ENCODE measurements around the gene JMJD6. TPM values are rescaled to one million over a fixed set of nuclear protein-coding genes. Genes with fewer than 3 reads are reported as not detected.

JMJD6 gene
- total and polyA plus RNA-seq, 9 of the 15 experiments (the other 6 are each of a cell fraction or from before 2014, with no cell fraction given), result 2.5 to 52.3 (median 36.3) TPM

DNA sequence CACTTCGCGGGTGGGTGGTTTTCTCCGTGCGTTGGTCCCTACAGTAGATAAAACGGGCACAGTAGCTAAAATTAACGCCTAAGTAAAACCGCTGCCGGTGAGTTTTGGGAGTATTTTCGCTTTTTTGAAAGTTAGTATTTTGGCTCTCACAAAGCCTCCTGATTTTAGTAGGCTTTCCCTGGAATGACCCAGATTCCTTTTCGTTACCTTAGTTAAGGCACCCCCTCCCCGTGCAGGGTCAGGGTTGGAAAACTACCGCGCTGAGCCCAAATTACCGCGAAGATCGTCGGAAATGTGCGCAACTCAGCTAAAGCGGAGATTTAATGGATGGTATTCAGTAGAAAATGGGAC, 54.5 kb downstream of the JMJD6 start (continued):
- TF ChIP-seq, protein P1, sequence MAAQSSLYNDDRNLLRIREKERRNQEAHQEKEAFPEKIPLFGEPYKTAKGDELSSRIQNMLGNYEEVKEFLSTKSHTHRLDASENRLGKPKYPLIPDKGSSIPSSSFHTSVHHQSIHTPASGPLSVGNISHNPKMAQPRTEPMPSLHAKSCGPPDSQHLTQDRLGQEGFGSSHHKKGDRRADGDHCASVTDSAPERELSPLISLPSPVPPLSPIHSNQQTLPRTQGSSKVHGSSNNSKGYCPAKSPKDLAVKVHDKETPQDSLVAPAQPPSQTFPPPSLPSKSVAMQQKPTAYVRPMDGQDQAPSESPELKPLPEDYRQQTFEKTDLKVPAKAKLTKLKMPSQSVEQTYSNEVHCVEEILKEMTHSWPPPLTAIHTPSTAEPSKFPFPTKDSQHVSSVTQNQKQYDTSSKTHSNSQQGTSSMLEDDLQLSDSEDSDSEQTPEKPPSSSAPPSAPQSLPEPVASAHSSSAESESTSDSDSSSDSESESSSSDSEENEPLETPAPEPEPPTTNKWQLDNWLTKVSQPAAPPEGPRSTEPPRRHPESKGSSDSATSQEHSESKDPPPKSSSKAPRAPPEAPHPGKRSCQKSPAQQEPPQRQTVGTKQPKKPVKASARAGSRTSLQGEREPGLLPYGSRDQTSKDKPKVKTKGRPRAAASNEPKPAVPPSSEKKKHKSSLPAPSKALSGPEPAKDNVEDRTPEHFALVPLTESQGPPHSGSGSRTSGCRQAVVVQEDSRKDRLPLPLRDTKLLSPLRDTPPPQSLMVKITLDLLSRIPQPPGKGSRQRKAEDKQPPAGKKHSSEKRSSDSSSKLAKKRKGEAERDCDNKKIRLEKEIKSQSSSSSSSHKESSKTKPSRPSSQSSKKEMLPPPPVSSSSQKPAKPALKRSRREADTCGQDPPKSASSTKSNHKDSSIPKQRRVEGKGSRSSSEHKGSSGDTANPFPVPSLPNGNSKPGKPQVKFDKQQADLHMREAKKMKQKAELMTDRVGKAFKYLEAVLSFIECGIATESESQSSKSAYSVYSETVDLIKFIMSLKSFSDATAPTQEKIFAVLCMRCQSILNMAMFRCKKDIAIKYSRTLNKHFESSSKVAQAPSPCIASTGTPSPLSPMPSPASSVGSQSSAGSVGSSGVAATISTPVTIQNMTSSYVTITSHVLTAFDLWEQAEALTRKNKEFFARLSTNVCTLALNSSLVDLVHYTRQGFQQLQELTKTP (IDR thresholded peaks at IDR 0.05; ENCODE audit: low read depth in 1 of 2, partially characterized antibody in 2 of 2), result peak in 1 of 2 experiments; percentile 29
- peak; percentile 47 for TF ChIP-seq KDM5B (IDR thresholded peaks at IDR 0.05; ENCODE audit: insufficient replicate concordance, low read depth, low read length)
- TF ChIP-seq ETV1 (tag; conservative IDR thresholded peaks at IDR 0.05; ENCODE audit: low read depth), result peak; percentile 52; the same call in 1 of the 2 replicates
- TF ChIP-seq CBX3 (IDR thresholded peaks at IDR 0.05; ENCODE audit: borderline replicate concordance in 1 of 2, low read length in 2 of 2), result no peak
- no peak for TF ChIP-seq CBFA2T3 (IDR thresholded peaks at IDR 0.05)
- no peak for TF ChIP-seq ZNF583 (CRISPR knock-in tag; IDR thresholded peaks at IDR 0.05)
- peak; percentile 83 for TF ChIP-seq GABPA (tag; conservative IDR thresholded peaks at IDR 0.05; ENCODE audit: low read depth)
- no peak for TF ChIP-seq NFXL1 (CRISPR knock-in tag; IDR thresholded peaks at IDR 0.05)
- TF ChIP-seq PHF8 (IDR thresholded peaks at IDR 0.05; ENCODE audit: borderline replicate concordance, low read length), result peak; percentile 53
- TF ChIP-seq PML (IDR thresholded peaks at IDR 0.05; ENCODE audit: low read length), result peak; percentile 49; the same call in 1 of the 2 replicates
- TF ChIP-seq, protein P2, sequence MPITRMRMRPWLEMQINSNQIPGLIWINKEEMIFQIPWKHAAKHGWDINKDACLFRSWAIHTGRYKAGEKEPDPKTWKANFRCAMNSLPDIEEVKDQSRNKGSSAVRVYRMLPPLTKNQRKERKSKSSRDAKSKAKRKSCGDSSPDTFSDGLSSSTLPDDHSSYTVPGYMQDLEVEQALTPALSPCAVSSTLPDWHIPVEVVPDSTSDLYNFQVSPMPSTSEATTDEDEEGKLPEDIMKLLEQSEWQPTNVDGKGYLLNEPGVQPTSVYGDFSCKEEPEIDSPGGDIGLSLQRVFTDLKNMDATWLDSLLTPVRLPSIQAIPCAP (CRISPR knock-in tag; IDR thresholded peaks at IDR 0.05; ENCODE audit: borderline replicate concordance), result no peak
- no peak for TF ChIP-seq HDAC3 (IDR thresholded peaks at IDR 0.05; ENCODE audit: borderline replicate concordance, partially characterized antibody)
- TF ChIP-seq, protein P3, sequence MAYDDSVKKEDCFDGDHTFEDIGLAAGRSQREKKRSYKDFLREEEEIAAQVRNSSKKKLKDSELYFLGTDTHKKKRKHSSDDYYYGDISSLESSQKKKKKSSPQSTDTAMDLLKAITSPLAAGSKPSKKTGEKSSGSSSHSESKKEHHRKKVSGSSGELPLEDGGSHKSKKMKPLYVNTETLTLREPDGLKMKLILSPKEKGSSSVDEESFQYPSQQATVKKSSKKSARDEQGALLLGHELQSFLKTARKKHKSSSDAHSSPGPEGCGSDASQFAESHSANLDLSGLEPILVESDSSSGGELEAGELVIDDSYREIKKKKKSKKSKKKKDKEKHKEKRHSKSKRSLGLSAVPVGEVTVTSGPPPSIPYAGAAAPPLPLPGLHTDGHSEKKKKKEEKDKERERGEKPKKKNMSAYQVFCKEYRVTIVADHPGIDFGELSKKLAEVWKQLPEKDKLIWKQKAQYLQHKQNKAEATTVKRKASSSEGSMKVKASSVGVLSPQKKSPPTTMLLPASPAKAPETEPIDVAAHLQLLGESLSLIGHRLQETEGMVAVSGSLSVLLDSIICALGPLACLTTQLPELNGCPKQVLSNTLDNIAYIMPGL (CRISPR knock-in tag; IDR thresholded peaks at IDR 0.05), result no peak
- TF ChIP-seq ZNF589 (CRISPR knock-in tag; IDR thresholded peaks at IDR 0.05; ENCODE audit: low read depth), result no peak
- TF ChIP-seq FOXJ2 (tag; IDR thresholded peaks at IDR 0.05), result 0 out of 2 replicates have a peak, but pooled peaks have one; percentile 45
- no peak for TF ChIP-seq KHSRP (IDR thresholded peaks at IDR 0.05)
- no peak for TF ChIP-seq TARDBP (IDR thresholded peaks at IDR 0.05)
- TF ChIP-seq ZNF57 (CRISPR knock-in tag; IDR thresholded peaks at IDR 0.05), result no peak
- TF ChIP-seq MCM5 (IDR thresholded peaks at IDR 0.05; ENCODE audit: low read depth), result no peak
- no peak for TF ChIP-seq ZNF253 (CRISPR knock-in tag; conservative IDR thresholded peaks at IDR 0.05)
- TF ChIP-seq CBX2 (IDR thresholded peaks at IDR 0.05; ENCODE audit: insufficient read depth, low read length, poor library complexity, severe bottlenecking), result no peak
- no peak for TF ChIP-seq SRSF3 (IDR thresholded peaks at IDR 0.05; ENCODE audit: insufficient read depth, low read length)
- TF ChIP-seq, protein P4, sequence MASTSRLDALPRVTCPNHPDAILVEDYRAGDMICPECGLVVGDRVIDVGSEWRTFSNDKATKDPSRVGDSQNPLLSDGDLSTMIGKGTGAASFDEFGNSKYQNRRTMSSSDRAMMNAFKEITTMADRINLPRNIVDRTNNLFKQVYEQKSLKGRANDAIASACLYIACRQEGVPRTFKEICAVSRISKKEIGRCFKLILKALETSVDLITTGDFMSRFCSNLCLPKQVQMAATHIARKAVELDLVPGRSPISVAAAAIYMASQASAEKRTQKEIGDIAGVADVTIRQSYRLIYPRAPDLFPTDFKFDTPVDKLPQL (IDR thresholded peaks at IDR 0.05; ENCODE audit: extremely low read depth, insufficient read length), result peak; percentile 33
- no peak for TF ChIP-seq U2AF2 (optimal IDR thresholded peaks at IDR 0.05; ENCODE audit: low read depth, low read length)
